ENCODE data around the gene DBNL. TPM values are rescaled to one million over a fixed set of nuclear protein-coding genes. Genes with fewer than 3 reads are reported as not detected.

Gene DBNL
- polyA plus RNA-seq, 2 of the 4 experiments (the other 2 are of a cell fraction), result 41.8 to 95.0 TPM

DNA sequence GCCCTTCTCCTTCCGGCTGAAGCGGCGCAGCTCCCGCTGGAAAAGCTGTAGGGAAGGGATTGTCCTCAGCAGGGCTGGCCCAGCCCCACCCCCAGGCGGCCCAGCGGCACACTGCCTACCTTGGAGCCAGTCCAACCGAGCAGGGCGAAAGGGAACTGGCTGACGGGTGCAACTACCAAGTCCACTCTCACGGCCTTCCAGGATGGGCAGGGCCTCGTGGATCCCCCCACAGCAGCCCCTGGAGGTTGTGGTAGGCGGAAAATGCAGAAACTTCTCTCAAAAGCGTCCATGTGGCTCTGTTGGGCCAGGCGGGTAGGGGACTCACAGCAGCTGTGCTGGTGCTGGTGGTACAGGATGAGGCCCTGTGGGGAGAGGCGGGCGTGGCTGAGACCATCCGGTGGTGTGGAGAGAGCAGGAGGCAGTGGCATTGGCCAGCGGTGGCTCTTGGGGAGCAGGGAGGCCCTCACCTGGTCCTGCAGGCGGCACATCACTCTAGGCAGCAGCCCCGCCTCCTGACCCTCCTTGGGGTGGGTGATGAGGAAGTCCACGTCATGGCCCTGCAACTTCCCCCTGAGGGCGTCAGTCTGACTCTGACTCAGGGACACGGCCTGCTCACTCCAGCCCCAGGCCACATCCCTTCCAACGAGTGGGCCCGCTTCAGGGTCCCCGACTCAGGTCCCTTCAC, 29.3 kb downstream of the DBNL start:
- H3K4me1 ChIP-seq, result peaks cover 16% of the 10 kb centered on the region
- DNase-seq (ENCODE audit: low read depth in 1 of 2, low spot score in 1 of 2), result no peak
- H3K4me3 ChIP-seq, result no peak overlapping the region
- 92% methylated on average over 20 of the region's 26 CpGs for WGBS (ENCODE audit: missing lambda C conversion rate)
- no peak overlapping the region for H3K27ac ChIP-seq
- TF ChIP-seq, protein P1, sequence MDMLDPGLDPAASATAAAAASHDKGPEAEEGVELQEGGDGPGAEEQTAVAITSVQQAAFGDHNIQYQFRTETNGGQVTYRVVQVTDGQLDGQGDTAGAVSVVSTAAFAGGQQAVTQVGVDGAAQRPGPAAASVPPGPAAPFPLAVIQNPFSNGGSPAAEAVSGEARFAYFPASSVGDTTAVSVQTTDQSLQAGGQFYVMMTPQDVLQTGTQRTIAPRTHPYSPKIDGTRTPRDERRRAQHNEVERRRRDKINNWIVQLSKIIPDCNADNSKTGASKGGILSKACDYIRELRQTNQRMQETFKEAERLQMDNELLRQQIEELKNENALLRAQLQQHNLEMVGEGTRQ (IDR thresholded peaks at IDR 0.05), result no peak
- no peak for TF ChIP-seq GATA3 (IDR thresholded peaks at IDR 0.05; ENCODE audit: borderline replicate concordance)
- no peak for TF ChIP-seq TP53 (CRISPR knock-in tag; IDR thresholded peaks at IDR 0.05)
- FAIRE-seq, result no peak
- H3K9me3 ChIP-seq, result no peaks in the 10 kb centered on the region
- POLR2A ChIA-PET, result no interaction called here
- no peak for ATAC-seq
- H3K4me2 ChIP-seq, result no peak overlapping the region
- CTCF ChIA-PET, result interaction anchor here (1.5 to 3.6 kb wide), 4 partner anchors 12 to 122 kb away, joined by 3 to 35 read pairs (median 6); no protein-coding TSS in a partner anchor

DNA sequence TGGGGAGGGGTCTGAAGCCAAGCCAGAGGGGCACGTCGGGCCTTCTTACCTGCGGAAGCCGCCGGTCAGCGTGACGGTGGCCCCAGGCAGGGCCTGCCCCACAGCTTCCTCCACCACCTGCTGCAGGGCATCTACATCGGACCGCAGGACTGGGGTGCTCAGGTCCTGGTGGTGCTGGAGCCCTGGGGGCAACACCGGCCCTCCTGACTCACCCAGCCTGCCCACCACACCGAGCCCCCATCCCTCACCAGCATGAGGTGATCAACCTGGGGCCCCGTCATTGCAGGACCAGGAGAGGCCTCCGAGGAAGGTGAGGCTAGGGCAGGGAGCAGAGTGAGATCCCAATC, 29.8 kb downstream of the DBNL start:
- H3K4me2 ChIP-seq, result no peak overlapping the region
- FAIRE-seq, result no peak
- no peak for TF ChIP-seq KDM1A (IDR thresholded peaks at IDR 0.05; ENCODE audit: low read depth)

DNA sequence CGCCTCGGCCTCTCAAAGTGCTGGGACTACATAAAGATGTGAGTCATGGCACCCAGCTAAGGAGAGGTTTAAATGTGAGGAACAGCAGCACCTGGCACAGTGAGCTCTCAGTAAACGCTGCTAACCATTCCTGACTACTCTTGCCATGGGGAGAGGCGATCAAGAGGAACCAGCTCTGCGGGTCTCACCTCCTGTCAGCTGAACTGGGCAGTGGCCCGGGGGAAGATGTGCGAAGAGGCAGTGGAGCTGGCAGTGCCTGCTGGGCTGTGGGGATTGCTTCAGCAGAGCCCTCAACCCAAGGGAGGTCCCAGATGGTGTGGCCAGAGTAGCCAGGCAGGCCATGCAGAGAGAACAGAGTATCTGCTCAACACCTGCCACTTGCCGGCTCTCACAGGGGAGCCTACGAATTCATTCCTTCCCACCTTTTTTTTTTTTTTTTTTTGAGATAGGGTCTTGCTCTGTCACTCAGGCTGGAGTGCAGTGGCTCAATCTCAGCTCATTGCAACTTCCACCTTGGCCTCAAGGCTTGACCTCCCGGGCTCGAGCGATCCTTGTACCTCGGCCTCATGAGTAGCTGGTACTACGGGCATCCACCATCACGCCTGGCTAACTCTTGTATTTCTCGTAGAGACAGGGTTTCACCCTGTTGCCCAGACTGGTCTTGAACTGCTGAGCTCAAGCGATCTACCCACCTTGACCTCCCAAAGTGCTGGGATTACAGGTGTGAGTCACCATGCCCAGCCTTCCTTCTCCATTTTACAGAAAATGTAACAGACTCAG, 31.0 kb downstream of the DBNL start:
- CTCF ChIA-PET, result interaction anchor here (0.7 to 1.8 kb wide), 8 partner anchors 8 to 165 kb away, joined by 3 to 8 read pairs (median 4); no protein-coding TSS in a partner anchor
- no peak for DNase-seq (ENCODE audit: low read depth in 1 of 2, low spot score in 1 of 2)
- 94% methylated on average over 17 of the region's 17 CpGs for WGBS (ENCODE audit: missing lambda C conversion rate)
- ATAC-seq, result no peak
- Histone ChIP-seq H3K9me3 (no peaks in the 10 kb centered on the region), H3K27ac (no peak overlapping the region), H3K4me2 (no peak overlapping the region), H3K4me3 (no peak overlapping the region), H3K4me1 (peaks cover 16% of the 10 kb centered on the region)
- no peak for TF ChIP-seq MAX (IDR thresholded peaks at IDR 0.05)
- TF ChIP-seq, protein P2, sequence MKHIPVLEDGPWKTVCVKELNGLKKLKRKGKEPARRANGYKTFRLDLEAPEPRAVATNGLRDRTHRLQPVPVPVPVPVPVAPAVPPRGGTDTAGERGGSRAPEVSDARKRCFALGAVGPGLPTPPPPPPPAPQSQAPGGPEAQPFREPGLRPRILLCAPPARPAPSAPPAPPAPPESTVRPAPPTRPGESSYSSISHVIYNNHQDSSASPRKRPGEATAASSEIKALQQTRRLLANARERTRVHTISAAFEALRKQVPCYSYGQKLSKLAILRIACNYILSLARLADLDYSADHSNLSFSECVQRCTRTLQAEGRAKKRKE (CRISPR knock-in tag; IDR thresholded peaks at IDR 0.05; ENCODE audit: low read depth), result no peak
- TF ChIP-seq FOSB (CRISPR knock-in tag; IDR thresholded peaks at IDR 0.05), result no peak
- TF ChIP-seq, protein P3, sequence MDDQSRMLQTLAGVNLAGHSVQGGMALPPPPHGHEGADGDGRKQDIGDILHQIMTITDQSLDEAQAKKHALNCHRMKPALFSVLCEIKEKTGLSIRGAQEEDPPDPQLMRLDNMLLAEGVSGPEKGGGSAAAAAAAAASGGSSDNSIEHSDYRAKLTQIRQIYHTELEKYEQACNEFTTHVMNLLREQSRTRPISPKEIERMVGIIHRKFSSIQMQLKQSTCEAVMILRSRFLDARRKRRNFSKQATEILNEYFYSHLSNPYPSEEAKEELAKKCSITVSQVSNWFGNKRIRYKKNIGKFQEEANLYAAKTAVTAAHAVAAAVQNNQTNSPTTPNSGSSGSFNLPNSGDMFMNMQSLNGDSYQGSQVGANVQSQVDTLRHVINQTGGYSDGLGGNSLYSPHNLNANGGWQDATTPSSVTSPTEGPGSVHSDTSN (IDR thresholded peaks at IDR 0.05), result no peak
- TF ChIP-seq CBX2 (IDR thresholded peaks at IDR 0.05; ENCODE audit: borderline replicate concordance, low read depth), result no peak
- TF ChIP-seq RAD21 (conservative IDR thresholded peaks at IDR 0.05 in 1 of 2, IDR thresholded peaks at IDR 0.05 in 1 of 2), result no peak
- FAIRE-seq, result no peak
- POLR2A ChIA-PET, result no interaction called here

More for the DNA sequence above, 29.8 kb downstream of the DBNL start:
- Histone ChIP-seq H3K9me3 (no peaks in the 10 kb centered on the region), H3K27ac (no peak overlapping the region), H3K4me3 (no peak overlapping the region), H3K4me1 (peaks cover 16% of the 10 kb centered on the region)
- ATAC-seq, result no peak
- no peak for DNase-seq (ENCODE audit: low read depth in 1 of 2, low spot score in 1 of 2)
- CTCF ChIA-PET, result interaction anchor here (1.6 to 1.8 kb wide), 2 partner anchors 16 to 55 kb away, joined by 4 to 7 read pairs; no protein-coding TSS in a partner anchor
- POLR2A ChIA-PET, result no interaction called here
- WGBS (ENCODE audit: missing lambda C conversion rate), result 98% methylated on average over 5 of the region's 13 CpGs

DNA sequence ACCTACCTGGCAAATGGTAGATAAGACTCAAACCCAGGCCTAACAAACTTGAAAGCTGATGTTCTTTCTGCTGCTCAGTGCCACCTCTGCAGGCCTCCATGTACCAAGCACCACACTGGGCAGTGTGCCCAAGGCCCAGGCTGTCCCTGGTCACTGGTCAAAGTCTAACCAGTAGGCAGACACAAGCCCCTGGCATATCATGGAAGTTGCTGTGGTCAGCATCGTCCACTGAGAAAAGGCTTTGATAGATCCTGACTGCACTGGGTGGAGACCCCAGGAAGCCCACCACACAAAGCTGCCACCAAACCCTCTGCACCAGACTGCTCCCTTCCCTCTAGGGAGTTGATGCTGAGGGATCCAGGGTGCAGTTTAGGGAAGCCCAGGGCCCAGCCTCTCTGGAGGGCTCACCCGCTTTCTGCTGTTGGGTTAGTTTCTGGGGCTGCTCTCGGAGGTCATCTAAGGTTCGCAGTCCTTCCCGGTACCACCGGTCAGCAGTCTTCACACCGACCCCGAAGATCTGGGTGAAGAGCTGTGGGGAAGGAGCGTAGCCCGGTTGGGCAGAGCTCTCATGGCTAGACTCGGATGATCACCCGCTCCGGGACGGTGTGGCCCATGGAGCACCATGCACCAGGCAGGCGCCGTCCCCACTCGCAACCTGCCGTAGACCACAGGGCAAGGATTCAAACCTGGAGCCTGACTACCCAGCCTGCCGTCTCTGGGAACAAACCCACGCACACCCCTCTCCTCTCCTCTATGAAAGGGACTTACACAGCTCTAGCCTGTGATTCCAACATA, 31.8 kb downstream of the DBNL start:
- ATAC-seq (no peak), FAIRE-seq (no peak), DNase-seq (ENCODE audit: low read depth in 1 of 2, low spot score in 1 of 2) (no peak)
- H3K9me3 ChIP-seq, result no peaks in the 10 kb centered on the region
- no peak overlapping the region for H3K4me2 ChIP-seq
- ChIA-PET CTCF (interaction anchor here (0.7 to 1.8 kb wide), 5 partner anchors 9 to 164 kb away, joined by 4 to 8 read pairs (median 4); no protein-coding TSS in a partner anchor), POLR2A (no interaction called here)
- no peak overlapping the region for H3K27ac ChIP-seq
- H3K4me3 ChIP-seq, result no peak overlapping the region
- H3K4me1 ChIP-seq, result peaks cover 18% of the 10 kb centered on the region
- 93% methylated on average over 19 of the region's 20 CpGs for WGBS (ENCODE audit: missing lambda C conversion rate)
- no peak for TF ChIP-seq EHMT2 (IDR thresholded peaks at IDR 0.05; ENCODE audit: low read depth)
- TF ChIP-seq CEBPB (IDR thresholded peaks at IDR 0.05), result no peak
- no peak for TF ChIP-seq SREBF2 (IDR thresholded peaks at IDR 0.05)
- TF ChIP-seq NFE2L2 (conservative IDR thresholded peaks at IDR 0.05; ENCODE audit: low read length), result no peak
- no peak for TF ChIP-seq RCOR1 (IDR thresholded peaks at IDR 0.05; ENCODE audit: low read depth, low read length)
- TF ChIP-seq, protein P1 (IDR thresholded peaks at IDR 0.05), result no peak
- no peak for TF ChIP-seq POLR2AphosphoS2 (conservative IDR thresholded peaks at IDR 0.05; ENCODE audit: low read length)
- no peak for TF ChIP-seq ESRRA (IDR thresholded peaks at IDR 0.05; ENCODE audit: borderline replicate concordance, low read length)
- no peak for TF ChIP-seq MYC (IDR thresholded peaks at IDR 0.05; ENCODE audit: borderline replicate concordance, low read length)
- TF ChIP-seq TFCP2L1 (CRISPR knock-in tag; IDR thresholded peaks at IDR 0.05), result no peak
- TF ChIP-seq EHF (CRISPR knock-in tag; IDR thresholded peaks at IDR 0.05), result no peak
- no peak for TF ChIP-seq CHD2 (IDR thresholded peaks at IDR 0.05; ENCODE audit: low read length, partially characterized antibody)
- TF ChIP-seq, protein P4, sequence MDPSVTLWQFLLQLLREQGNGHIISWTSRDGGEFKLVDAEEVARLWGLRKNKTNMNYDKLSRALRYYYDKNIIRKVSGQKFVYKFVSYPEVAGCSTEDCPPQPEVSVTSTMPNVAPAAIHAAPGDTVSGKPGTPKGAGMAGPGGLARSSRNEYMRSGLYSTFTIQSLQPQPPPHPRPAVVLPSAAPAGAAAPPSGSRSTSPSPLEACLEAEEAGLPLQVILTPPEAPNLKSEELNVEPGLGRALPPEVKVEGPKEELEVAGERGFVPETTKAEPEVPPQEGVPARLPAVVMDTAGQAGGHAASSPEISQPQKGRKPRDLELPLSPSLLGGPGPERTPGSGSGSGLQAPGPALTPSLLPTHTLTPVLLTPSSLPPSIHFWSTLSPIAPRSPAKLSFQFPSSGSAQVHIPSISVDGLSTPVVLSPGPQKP (IDR thresholded peaks at IDR 0.05; ENCODE audit: low read depth, low read length), result no peak
- no peak for TF ChIP-seq RAD21 (conservative IDR thresholded peaks at IDR 0.05 in 1 of 2, IDR thresholded peaks at IDR 0.05 in 1 of 2)

Measured in A549 (cell line).